Astrocyte of the spinal cord (primary cell): Measurements from ENCODE around the gene ZNRF3.
A peak's percentile ranks its signal among the peaks of the same experiment; 100 is the strongest.

Source experiments
- DNase-seq: peaks from one replicate; pipeline ENCODE4 v3.0.0; 2011; ENCODE audit warnings: low read depth, low spot score
- H3K4me3 ChIP-seq: 2 replicates; pipeline ENCODE4 v1.5.1; 2011; ENCODE audit warnings: low read depth, mild to moderate bottlenecking, low read length, moderate library complexity
- in situ Hi-C: cut with HindIII; loops from 2 replicates; pipeline ENCODE4 v1.10.0; 2017; ENCODE audit warnings: low sequenced_read_pairs
- TF ChIP-seq, protein P1 (sequence below): IDR thresholded peaks from 2 replicates; pipeline ENCODE4 v1.5.1; 2012; ENCODE audit warnings: low read depth, mild to moderate bottlenecking, low read length, inconsistent platforms

Gene ZNRF3

GRCh38 chr22:29078036-29078868 lies 194.9 kb downstream of the ZNRF3 start:
- no peak overlapping the region for H3K4me3 ChIP-seq
- in situ Hi-C loops, result no loop called here
- TF ChIP-seq, protein P1, sequence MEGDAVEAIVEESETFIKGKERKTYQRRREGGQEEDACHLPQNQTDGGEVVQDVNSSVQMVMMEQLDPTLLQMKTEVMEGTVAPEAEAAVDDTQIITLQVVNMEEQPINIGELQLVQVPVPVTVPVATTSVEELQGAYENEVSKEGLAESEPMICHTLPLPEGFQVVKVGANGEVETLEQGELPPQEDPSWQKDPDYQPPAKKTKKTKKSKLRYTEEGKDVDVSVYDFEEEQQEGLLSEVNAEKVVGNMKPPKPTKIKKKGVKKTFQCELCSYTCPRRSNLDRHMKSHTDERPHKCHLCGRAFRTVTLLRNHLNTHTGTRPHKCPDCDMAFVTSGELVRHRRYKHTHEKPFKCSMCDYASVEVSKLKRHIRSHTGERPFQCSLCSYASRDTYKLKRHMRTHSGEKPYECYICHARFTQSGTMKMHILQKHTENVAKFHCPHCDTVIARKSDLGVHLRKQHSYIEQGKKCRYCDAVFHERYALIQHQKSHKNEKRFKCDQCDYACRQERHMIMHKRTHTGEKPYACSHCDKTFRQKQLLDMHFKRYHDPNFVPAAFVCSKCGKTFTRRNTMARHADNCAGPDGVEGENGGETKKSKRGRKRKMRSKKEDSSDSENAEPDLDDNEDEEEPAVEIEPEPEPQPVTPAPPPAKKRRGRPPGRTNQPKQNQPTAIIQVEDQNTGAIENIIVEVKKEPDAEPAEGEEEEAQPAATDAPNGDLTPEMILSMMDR, result no peak
- no peak for DNase-seq

DNA sequence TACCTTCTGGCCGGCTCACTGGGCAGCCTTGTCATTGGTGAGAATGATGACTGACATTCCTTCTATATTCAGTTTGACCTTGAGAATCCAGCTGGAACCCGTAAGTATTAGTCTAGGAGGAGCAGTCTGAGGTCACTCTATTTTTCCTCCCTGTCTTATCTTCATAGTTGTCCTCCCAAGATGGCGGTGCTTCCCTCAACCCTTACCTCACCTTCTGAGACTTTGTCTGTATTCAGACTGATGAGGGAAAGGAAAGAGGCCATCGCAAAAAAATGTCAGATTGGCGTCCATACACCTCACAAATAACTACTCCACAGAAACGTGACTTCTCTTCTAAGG lies 195.5 kb downstream of the ZNRF3 start:
- in situ Hi-C loops, result no loop called here
- H3K4me3 ChIP-seq, result no peak overlapping the region
- TF ChIP-seq, protein P1, result no peak
- no peak for DNase-seq

- peak; percentile 36 for DNase-seq
- in situ Hi-C loops, result no loop called here
- no peak overlapping the region for H3K4me3 ChIP-seq
- TF ChIP-seq, protein P1, result no peak
These were observed 196.0 kb downstream of the ZNRF3 start for GRCh38 chr22:29079218-29079901.

DNA sequence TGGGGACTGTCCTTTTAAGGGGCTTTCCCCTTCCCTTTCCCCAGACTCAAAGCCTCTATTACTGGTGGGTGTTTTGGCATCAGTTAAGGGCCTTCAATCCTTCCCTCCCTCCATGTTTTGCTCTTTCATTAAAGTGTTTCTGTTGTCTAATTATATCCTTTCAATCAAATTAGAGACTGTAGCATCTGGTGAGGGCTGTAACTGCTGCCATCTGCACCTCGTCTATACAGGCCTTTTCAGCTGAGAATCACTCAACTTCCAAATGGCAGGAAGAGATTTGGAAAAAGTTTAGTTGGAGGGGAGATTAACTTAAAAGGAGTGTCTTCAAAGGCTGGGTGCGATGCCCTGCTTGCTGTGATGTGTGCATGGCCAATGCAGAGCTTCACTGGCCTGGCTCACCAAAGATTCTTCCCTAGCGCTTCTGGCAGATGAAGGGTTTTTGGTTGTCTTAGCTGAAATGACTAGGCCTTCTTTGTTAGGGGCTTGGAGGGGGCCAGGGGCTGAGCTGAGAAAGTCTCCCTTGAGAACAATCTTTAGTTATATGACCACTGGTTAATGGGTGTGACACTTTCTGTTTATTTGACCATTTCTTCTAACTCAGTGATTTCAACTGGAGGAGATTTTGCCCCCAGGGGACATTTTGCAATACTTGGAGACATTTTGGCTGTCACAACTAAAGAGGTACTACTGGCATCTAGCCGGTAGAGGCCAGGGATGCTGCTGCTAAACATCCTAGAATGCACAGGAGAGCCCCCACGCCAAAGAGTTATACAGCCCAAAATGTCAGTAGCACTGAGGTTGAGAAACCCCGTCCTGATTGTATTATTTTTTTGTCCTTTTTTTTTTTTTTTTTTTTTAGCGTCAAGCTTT lies 197.0 kb downstream of the ZNRF3 start:
- TF ChIP-seq, protein P1, result no peak
- H3K4me3 ChIP-seq, result no peak overlapping the region
- no peak for DNase-seq
- in situ Hi-C loops, result no loop called here

- in situ Hi-C loops, result no loop called here
- TF ChIP-seq, protein P1, result no peak
- no peak for DNase-seq
- H3K4me3 ChIP-seq, result no peak overlapping the region
These were observed 198.3 kb downstream of the ZNRF3 start for GRCh38 chr22:29081517-29082236.
